Tibial nerve (tissue), 4 donors: ENCODE results near the gene SLC35E1.

Experiments used
- CTCF ChIP-seq, 5 experiments: fragments of 200-600 bp in 3 of 5; fragments of 450-650 bp in 2 of 5; sonication (generic) in 3 of 5; IDR thresholded peaks; one replicate each; pipeline ENCODE4 v1.5.1; 2016 to 2019; ENCODE audit warnings: antibody characterized with exemption in 5 of 5, mild to moderate bottlenecking in 3 of 5, moderate library complexity in 2 of 5
- EP300 ChIP-seq, 2 donors: sonication (generic); formaldehyde crosslinking; IDR thresholded peaks; one replicate each; pipeline ENCODE4 v1.6.1; 2017; ENCODE audit warnings: antibody characterized with exemption in 2 of 2, mild to moderate bottlenecking in 1 of 2
- POLR2A ChIP-seq, 2 donors: fragments of 450-650 bp; IDR thresholded peaks; one replicate each; pipeline ENCODE4 v1.6.1; 2017; ENCODE audit warnings: antibody characterized with exemption in 2 of 2, mild to moderate bottlenecking in 2 of 2, moderate library complexity in 2 of 2

DNA sequence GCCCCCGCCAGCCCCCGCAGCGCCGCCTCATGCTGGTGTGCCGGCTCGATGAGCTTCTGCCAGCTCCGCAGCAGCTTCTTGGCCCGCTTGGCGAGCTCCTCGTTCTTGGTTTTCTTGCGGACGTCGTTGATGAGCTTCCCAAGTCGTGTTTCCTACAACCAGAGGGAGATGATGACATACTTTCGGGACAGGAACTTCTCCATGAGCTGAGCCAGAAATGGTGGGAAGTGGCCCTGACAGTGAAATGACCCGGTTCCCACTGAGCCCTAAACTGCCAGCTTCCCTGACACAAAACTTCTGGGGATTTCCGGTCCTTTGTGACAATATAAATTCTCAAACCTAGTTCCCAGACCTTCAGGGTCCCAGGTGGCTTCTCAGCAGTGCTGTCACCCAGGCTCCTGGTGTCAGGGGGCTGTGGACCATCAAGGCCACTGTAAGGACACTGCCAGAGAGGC, 5.3 kb upstream of the SLC35E1 start:
- TF ChIP-seq CTCF (IDR thresholded peaks at IDR 0.05) (no peak), POLR2A (IDR thresholded peaks at IDR 0.05) (no peak), EP300 (IDR thresholded peaks at IDR 0.05) (no peak)
